GM10266 (cell line): Measurements from ENCODE around the gene SH3RF3.

Experiments used
- DNase-seq: peaks from one replicate; pipeline ENCODE4 v3.0.0; 2012; ENCODE audit errors: extremely low spot score
- TF ChIP-seq, protein P1 (sequence below): IDR thresholded peaks from 2 replicates; pipeline ENCODE4 v1.5.1; 2012; ENCODE audit warnings: mild to moderate bottlenecking, low read depth; ENCODE audit not compliant: control insufficient read depth, insufficient read depth; ENCODE audit errors: missing control alignments

The SH3RF3 gene

DNA sequence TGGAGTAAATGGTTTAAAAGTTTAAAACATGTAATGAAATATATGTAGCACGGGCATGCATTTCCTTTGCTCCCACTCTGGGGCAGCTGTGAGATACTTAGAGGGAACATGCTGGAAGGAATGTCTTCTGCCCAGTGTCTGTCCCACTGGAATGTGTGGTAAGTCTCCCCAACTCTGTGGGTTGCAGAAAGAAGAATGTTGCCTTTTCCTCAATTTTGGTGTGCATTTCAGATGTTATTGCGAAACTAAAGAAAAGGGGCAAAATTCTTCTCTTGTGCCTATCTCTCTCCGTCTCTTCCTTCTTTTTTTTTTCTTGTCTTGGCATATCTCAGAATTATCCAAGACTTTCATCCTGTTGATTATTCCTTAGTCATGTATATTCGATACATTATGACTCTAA is 201.1 kb downstream of the SH3RF3 start:
- TF ChIP-seq, protein P1, sequence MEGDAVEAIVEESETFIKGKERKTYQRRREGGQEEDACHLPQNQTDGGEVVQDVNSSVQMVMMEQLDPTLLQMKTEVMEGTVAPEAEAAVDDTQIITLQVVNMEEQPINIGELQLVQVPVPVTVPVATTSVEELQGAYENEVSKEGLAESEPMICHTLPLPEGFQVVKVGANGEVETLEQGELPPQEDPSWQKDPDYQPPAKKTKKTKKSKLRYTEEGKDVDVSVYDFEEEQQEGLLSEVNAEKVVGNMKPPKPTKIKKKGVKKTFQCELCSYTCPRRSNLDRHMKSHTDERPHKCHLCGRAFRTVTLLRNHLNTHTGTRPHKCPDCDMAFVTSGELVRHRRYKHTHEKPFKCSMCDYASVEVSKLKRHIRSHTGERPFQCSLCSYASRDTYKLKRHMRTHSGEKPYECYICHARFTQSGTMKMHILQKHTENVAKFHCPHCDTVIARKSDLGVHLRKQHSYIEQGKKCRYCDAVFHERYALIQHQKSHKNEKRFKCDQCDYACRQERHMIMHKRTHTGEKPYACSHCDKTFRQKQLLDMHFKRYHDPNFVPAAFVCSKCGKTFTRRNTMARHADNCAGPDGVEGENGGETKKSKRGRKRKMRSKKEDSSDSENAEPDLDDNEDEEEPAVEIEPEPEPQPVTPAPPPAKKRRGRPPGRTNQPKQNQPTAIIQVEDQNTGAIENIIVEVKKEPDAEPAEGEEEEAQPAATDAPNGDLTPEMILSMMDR: no peak
- DNase-seq: no peak

DNA sequence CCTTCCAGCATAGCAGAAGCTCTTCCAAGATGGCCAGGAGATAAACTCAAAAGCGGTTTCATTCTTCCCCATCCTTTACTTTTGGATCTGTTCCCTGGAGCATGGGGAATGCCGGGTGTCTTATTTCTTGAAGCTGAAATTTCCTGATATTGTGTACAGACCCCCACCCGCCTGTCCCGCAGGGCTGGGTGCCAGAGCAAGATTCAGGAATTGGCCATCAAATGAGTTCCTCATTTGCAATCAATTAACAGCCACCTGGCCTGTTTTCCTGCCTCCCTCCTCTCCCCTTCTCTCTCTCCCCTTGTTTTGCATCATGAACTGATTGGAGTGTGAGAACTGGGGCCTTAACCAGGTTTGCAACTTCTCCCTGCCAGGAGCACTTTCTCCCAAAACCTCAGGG is 202.1 kb downstream of the SH3RF3 start:
- TF ChIP-seq, protein P1: no peak
- no peak for DNase-seq

DNA sequence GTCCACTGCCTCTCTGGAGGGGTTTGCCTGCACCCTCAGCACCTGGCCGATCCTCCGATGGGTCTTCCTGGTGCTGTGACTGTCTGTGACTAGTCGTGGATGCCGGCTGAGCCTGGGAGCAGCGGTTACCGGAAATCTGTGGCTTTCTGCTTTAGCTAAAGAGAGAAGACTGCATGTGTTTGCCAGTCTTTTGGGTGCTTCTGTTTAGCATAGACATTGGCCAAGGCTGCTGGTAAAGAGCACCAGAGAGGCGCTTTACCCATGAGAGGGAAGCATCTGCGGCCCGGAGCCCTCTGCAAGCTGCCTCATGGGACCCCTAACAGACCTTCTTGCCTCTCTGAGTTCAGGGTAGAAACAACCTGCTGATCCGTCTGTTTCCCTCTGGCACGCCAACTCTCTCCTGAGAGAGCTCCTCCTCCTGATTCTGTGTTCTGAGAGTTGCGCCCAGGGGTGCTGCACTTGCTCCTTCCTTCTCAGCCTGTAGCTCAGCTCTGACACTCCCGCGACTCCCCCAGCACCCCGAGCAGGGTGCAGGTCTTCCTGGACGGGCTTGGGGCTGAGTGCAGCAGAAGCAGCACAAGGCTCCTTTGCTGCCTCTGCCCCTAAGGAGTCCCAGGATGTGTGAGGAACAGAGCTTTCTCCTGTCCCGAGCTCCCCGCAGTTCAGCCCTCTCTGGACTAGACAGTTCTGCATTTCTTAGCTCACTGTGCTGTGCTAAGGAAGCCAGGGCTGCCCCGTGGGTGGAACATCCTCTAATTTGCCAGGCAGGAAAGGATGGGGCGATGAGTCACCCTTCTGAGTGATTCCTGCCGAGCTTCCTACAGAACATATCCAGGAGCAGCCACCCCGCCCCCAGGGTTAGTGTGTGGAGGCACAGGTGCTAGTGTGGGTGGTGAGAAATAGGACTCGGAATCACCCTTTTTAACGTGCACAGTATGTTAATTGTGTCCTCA is 203.2 kb downstream of the SH3RF3 start:
- TF ChIP-seq, protein P1: no peak
- no peak for DNase-seq

DNA sequence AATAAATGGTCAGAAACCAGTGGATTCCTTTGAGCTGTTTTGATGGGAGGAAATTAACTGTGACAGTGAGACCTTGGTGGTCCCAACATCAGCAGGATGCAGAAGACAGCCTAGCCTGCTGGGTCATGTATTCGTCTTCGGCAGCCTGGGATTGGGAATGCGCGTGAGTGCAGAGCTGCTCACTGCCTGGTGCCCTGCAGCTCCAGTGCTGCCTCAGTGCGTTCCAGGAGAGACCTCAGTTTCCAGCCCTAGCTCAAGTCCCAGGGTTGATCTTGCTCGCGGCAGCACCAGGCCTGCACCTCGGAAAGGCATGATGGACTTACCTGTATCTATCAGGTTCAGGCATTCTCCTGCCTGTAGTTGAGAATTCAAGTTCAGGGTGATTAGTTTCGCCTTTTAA is 203.9 kb downstream of the SH3RF3 start:
- no peak for DNase-seq
- TF ChIP-seq, protein P1: no peak

DNA sequence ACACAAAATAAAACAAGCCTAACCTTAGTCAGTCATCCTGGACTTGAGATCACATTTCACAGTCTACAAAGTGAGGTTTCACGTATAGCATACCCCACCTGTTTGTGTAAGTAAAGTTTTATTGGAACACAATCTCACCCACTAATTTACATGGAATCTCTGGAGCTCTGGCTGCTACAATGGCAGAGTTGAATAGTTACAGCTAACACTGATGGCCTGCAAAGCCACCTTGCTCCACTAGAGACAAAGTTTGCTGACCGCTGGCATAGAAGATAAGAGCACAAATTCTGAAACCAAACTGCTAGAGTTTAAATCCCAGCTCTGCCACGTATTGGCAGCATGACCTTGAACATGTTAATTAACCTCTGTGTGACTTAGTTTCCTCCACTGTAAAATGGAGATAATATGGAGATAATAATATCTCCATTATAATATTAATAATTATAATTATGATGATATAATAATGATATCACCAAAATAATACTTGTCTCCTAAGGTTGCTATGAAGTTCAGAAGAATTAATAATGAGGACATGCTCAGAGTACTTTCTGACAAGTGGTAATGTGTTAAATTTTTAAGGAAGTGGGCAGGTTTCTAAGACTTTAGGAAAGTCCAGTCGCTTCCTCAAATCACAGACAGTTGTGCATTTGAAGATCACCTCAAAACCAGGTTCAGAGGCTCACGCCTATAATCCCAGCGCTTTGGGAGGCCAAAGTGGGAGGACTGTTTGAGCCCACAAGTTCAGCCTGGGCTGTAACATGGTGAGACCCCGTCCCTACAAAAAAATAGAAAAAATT is 204.6 kb downstream of the SH3RF3 start:
- no peak for DNase-seq
- TF ChIP-seq, protein P1: no peak

DNA sequence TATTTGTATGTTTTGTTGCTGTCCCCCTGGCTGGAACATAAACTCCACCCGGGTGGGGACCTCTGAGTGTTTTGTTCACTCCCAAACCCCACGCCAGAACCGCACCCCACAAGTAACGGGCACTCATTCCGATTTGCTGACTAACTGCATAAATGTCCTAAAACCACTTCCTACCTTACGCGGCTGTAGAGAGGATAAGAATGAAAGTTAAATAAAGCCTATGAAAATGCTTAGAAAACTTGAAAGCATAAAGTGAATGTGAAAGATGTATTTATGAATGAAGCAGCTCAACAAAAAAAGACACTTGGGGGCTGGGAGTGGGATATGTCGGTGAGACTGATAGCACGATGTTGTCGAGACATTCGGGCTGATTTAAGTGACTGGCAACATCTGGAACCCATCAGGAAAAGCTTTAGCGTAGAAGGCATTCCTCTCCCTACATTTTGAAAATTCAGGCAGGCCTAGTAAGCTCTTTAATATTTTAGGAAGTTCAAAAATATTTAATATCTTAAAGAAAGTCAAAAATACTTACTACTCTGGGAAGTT is 206.7 kb downstream of the SH3RF3 start:
- TF ChIP-seq, protein P1: no peak
- DNase-seq: no peak
